Vagina (tissue), 2 donors: ENCODE measurements around the gene ANKRD7. TPM values are rescaled to one million over a fixed set of nuclear protein-coding genes. Genes with fewer than 3 reads are reported as not detected.

ENCODE experiments used
- DNase-seq, 2 donors: peaks; one replicate each; pipeline ENCODE4 v3.0.0-alpha.2; 2017; ENCODE audit errors: extremely low spot score in 2 of 2
- H3K27ac ChIP-seq: fragments of 200-600 bp; sonication (generic); one replicate; pipeline ENCODE4 v1.5.1; 2019
- H3K27me3 ChIP-seq: fragments of 200-600 bp; sonication (generic); one replicate; pipeline ENCODE4 v1.5.1; 2019
- H3K36me3 ChIP-seq, 2 donors: fragments of 200-600 bp; sonication (generic); one replicate each; pipeline ENCODE4 v1.5.1; 2017 to 2019
- H3K4me1 ChIP-seq: fragments of 200-600 bp; sonication (generic); one replicate; pipeline ENCODE4 v1.5.1; 2019
- H3K4me3 ChIP-seq, 2 donors: fragments of 200-600 bp; sonication (generic); 1 replicate in 1 of 2; 2 replicates in 1 of 2; pipeline ENCODE4 v1.5.1; 2016 to 2019
- H3K9me3 ChIP-seq: fragments of 200-600 bp; sonication (generic); one replicate; pipeline ENCODE4 v1.5.1; 2019
- POLR2A ChIP-seq, 2 donors: fragments of 450-650 bp; IDR thresholded peaks; one replicate each; pipeline ENCODE4 v1.6.1; 2017; ENCODE audit warnings: antibody characterized with exemption in 2 of 2, mild to moderate bottlenecking in 2 of 2, moderate library complexity in 2 of 2
- POLR2AphosphoS5 ChIP-seq, 2 donors: sonication (generic); formaldehyde crosslinking; IDR thresholded peaks; one replicate each; pipeline ENCODE4 v1.9.0; 2017; ENCODE audit warnings: antibody characterized with exemption in 2 of 2, mild to moderate bottlenecking in 2 of 2, low read depth in 1 of 2; ENCODE audit not compliant: insufficient read depth in 1 of 2
- intact Hi-C: fragments of 100-400 bp; cut with DNase I; formaldehyde crosslinking; loops from one replicate; pipeline ENCODE4 v1.15.1; 2023
- total RNA-seq: library from RNA; depleted of rRNA; stranded (reverse); fragments of >200 nt; gene quantifications from one replicate; pipeline ENCODE4 v1.2.3, GENCODE V29; 2016
- TF ChIP-seq, protein P1 (sequence below), 3 experiments: fragments of 450-650 bp in 2 of 3; fragments of 200-600 bp in 1 of 3; sonication (generic) in 1 of 3; IDR thresholded peaks; one replicate each; pipeline ENCODE4 v1.5.1; 2017 to 2019; ENCODE audit warnings: antibody characterized with exemption in 3 of 3, mild to moderate bottlenecking in 2 of 3, moderate library complexity in 2 of 3

Gene ANKRD7
- total RNA-seq, 1 donor from 2014 or later = 1.5 TPM

DNA sequence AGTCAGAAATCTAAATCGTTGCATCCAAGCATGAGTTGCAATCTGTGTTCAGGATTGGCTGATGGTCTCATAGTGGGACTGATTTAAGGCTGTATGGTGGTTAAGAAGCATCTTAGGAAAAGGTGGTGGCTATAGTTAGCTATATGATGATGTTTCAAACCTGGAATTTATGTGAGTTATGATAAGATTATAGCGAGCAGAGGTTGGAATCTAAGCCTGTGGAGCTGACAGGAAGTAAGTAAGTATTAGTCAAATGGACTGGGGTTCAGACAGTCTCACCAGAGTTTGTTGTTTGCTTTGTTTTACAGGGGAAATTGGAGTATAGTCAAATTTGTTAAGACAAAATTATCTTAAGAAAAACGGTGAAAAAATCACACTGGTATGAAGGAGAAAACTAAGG, 56.7 kb downstream of the ANKRD7 start:
- TF ChIP-seq POLR2AphosphoS5 (IDR thresholded peaks at IDR 0.05; ENCODE audit: insufficient read depth in 1 of 2, low read depth in 1 of 2) (no peak), POLR2A (IDR thresholded peaks at IDR 0.05) (no peak)
- TF ChIP-seq, protein P1, sequence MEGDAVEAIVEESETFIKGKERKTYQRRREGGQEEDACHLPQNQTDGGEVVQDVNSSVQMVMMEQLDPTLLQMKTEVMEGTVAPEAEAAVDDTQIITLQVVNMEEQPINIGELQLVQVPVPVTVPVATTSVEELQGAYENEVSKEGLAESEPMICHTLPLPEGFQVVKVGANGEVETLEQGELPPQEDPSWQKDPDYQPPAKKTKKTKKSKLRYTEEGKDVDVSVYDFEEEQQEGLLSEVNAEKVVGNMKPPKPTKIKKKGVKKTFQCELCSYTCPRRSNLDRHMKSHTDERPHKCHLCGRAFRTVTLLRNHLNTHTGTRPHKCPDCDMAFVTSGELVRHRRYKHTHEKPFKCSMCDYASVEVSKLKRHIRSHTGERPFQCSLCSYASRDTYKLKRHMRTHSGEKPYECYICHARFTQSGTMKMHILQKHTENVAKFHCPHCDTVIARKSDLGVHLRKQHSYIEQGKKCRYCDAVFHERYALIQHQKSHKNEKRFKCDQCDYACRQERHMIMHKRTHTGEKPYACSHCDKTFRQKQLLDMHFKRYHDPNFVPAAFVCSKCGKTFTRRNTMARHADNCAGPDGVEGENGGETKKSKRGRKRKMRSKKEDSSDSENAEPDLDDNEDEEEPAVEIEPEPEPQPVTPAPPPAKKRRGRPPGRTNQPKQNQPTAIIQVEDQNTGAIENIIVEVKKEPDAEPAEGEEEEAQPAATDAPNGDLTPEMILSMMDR (IDR thresholded peaks at IDR 0.05) = no peak
- no peaks in the 10 kb centered on the region for H3K36me3 ChIP-seq
- no peaks in the 10 kb centered on the region for H3K4me1 ChIP-seq
- no peaks in the 10 kb centered on the region for H3K9me3 ChIP-seq
- no peak overlapping the region for H3K4me3 ChIP-seq
- intact Hi-C loops = no loop called here
- H3K27ac ChIP-seq = no peak overlapping the region
- DNase-seq = no peak
- no peaks in the 10 kb centered on the region for H3K27me3 ChIP-seq

DNA sequence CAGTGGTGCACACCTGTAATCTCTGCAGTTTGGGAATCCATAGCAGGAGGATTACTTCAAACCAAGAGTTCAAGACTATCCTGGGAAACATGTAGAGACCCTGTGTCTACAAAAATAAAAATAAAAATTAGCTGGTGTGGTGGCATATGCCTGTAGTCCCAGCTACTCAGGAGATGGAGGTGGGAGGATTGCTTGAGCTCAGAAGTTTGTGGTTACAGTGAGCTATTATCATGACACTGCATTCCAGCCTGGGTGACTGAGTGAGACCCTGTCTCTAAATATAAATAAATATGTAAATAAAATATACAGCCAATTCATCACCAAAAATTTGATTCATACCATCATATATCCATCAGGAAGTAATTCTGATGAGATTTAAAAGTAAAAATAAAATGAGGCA, 60.9 kb downstream of the ANKRD7 start:
- Histone ChIP-seq H3K27me3 (no peaks in the 10 kb centered on the region), H3K9me3 (no peaks in the 10 kb centered on the region), H3K36me3 (no peaks in the 10 kb centered on the region), H3K27ac (no peak overlapping the region), H3K4me3 (no peak overlapping the region), H3K4me1 (no peaks in the 10 kb centered on the region)
- intact Hi-C loops = no loop called here
- TF ChIP-seq POLR2A (IDR thresholded peaks at IDR 0.05) (no peak), POLR2AphosphoS5 (IDR thresholded peaks at IDR 0.05; ENCODE audit: insufficient read depth in 1 of 2, low read depth in 1 of 2) (no peak)
- TF ChIP-seq, protein P1 (IDR thresholded peaks at IDR 0.05) = no peak
- DNase-seq = no peak

- DNase-seq = no peak
- no peaks in the 10 kb centered on the region for H3K9me3 ChIP-seq
- no peaks in the 10 kb centered on the region for H3K4me1 ChIP-seq
- intact Hi-C loops = no loop called here
- no peaks in the 10 kb centered on the region for H3K36me3 ChIP-seq
- H3K4me3 ChIP-seq = no peak overlapping the region
- H3K27ac ChIP-seq = no peak overlapping the region
- TF ChIP-seq, protein P1 (IDR thresholded peaks at IDR 0.05) = no peak
- H3K27me3 ChIP-seq = no peaks in the 10 kb centered on the region
Observed at GRCh38 chr7:118286131-118286530, 61.6 kb downstream of the ANKRD7 start.

GRCh38 chr7:118288098-118288497, 63.6 kb downstream of the ANKRD7 start:
- Histone ChIP-seq H3K36me3 (no peaks in the 10 kb centered on the region), H3K4me1 (no peaks in the 10 kb centered on the region), H3K27ac (no peak overlapping the region), H3K4me3 (no peak overlapping the region), H3K9me3 (no peaks in the 10 kb centered on the region), H3K27me3 (no peaks in the 10 kb centered on the region)
- intact Hi-C loops = no loop called here
- TF ChIP-seq, protein P1 (IDR thresholded peaks at IDR 0.05) = no peak
- TF ChIP-seq POLR2A (IDR thresholded peaks at IDR 0.05) (no peak), POLR2AphosphoS5 (IDR thresholded peaks at IDR 0.05; ENCODE audit: insufficient read depth in 1 of 2, low read depth in 1 of 2) (no peak)
- DNase-seq = no peak

GRCh38 chr7:118289476-118289875, 65.0 kb downstream of the ANKRD7 start:
- TF ChIP-seq POLR2AphosphoS5 (IDR thresholded peaks at IDR 0.05; ENCODE audit: insufficient read depth in 1 of 2, low read depth in 1 of 2) (no peak), POLR2A (IDR thresholded peaks at IDR 0.05) (no peak)
- TF ChIP-seq, protein P1 (IDR thresholded peaks at IDR 0.05) = no peak
- no peak for DNase-seq
- Histone ChIP-seq H3K27me3 (no peaks in the 10 kb centered on the region), H3K36me3 (no peaks in the 10 kb centered on the region), H3K27ac (no peak overlapping the region), H3K4me3 (no peak overlapping the region), H3K9me3 (no peaks in the 10 kb centered on the region), H3K4me1 (no peaks in the 10 kb centered on the region)
- intact Hi-C loops = no loop called here

Other genes with a start within 250 kb of the ANKRD7 start
- gene LSM8, start 40.5 kb upstream of the ANKRD7 start, total RNA-seq = 25.0 TPM